NCI-H345 treated with DMSO at 0.1 percent for 48 hours (cell line): Measurements from ENCODE around the gene CXCL13.
"Not testable (repeated sequence)": the region's sequence is repeated elsewhere in the genome, so short reads cannot be mapped to it uniquely, and the experiment has no call there.

ENCODE experiments used
- DNase-seq: peaks from one replicate; lab custom pipeline; 2025; ENCODE audit not compliant: unreplicated experiment; lab: John Stamatoyannopoulos, UW

Gene CXCL13

DNA sequence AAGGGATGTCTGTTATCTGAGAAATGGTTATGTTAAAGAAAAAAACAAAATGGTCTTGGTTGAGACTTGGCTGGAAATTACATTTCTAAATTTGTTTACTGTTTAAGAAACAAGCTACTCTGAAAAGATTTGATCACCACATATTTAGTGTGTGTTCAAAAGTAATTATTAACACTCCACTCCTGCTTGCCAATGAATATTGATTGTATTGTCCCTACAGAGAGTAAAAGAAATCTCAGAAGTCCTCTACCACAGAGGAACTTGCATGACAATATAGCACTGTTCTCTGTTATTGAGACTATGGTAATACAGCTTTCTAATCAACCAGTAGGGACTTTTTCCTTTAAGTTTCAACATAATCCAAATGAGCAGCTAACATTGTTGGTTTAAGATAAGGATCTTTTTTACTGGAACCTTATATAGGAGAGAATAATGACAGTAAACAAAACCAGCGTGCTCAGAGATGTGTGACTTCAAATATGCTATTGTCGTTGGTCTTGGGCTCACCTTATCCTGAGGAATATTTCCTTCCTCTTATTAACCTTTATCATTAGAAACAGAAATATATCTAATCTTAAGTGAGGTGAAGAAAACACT is 47.6 kb downstream of the CXCL13 start:
- no peak for DNase-seq

DNA sequence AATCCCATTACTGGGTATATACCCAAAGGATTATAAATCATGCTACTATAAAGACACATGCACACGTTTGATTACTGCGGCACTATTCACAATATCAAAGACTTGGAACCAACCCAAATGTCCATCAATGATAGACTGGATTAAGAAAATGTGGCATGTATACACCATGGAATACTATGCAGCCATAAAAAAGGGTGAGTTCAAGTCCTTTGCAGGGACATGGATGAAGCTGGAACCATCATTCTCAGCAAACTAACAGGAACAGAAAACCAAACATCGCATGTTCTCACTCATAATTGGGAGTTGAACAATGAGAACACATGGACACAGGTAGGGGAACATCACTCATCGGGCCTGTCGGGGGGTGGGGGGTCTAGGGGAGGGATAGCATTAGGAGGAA is 54.7 kb downstream of the CXCL13 start:
- DNase-seq: not testable (repeated sequence)
